Measurements from ENCODE around the gene GPR82.

GPR82 gene

DNA sequence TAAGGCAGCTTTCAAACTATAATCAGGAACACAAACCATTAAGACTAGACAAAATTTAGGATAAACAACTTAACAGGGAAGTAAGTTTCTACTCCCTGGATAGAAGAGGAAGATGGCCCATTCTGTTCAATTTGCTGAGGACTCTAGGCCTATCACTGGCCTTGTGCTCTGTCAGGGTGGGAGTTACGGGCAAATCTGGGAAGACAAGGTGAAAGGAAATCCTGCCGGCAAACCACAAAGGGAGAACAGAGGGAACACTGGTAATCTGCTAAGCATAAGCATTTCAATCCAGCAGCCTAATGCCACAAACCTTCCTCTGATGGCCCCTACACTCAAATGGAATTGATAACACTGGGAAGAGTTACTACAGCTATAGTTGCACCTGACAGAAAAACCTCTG is 8.3 kb downstream of the GPR82 start:
- Histone ChIP-seq H3K4me1 (ENCODE audit: low read length) (peaks cover 25% of the 10 kb centered on the region), H3K27ac (ENCODE audit: low read length) (no peak overlapping the region), H3K36me3 (replicated peaks; ENCODE audit: low read depth, low read length) (peaks cover 3% of the 10 kb centered on the region), H2AFZ (ENCODE audit: low read depth, low read length) (no peak overlapping the region), H3K9me3 (ENCODE audit: insufficient read depth, low read length) (no peaks in the 10 kb centered on the region), H3K4me3 (ENCODE audit: low read length) (no peak overlapping the region), H3K79me2 (ENCODE audit: low read length) (no peaks in the 10 kb centered on the region), H3K9ac (ENCODE audit: low read length) (no peak overlapping the region), H3K4me2 (ENCODE audit: low read length) (no peak overlapping the region), H3K27me3 (ENCODE audit: low read depth, low read length) (no peaks in the 10 kb centered on the region), H4K20me1 (ENCODE audit: insufficient read depth, low read length) (peaks cover 15% of the 10 kb centered on the region; the same call in 1 of the 2 replicates)
- TF ChIP-seq, protein P1, sequence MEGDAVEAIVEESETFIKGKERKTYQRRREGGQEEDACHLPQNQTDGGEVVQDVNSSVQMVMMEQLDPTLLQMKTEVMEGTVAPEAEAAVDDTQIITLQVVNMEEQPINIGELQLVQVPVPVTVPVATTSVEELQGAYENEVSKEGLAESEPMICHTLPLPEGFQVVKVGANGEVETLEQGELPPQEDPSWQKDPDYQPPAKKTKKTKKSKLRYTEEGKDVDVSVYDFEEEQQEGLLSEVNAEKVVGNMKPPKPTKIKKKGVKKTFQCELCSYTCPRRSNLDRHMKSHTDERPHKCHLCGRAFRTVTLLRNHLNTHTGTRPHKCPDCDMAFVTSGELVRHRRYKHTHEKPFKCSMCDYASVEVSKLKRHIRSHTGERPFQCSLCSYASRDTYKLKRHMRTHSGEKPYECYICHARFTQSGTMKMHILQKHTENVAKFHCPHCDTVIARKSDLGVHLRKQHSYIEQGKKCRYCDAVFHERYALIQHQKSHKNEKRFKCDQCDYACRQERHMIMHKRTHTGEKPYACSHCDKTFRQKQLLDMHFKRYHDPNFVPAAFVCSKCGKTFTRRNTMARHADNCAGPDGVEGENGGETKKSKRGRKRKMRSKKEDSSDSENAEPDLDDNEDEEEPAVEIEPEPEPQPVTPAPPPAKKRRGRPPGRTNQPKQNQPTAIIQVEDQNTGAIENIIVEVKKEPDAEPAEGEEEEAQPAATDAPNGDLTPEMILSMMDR (IDR thresholded peaks at IDR 0.05; ENCODE audit: low read depth, low read length), result no peak
- no peak for TF ChIP-seq EZH2phosphoT487 (IDR thresholded peaks at IDR 0.05; ENCODE audit: low read depth)

DNA sequence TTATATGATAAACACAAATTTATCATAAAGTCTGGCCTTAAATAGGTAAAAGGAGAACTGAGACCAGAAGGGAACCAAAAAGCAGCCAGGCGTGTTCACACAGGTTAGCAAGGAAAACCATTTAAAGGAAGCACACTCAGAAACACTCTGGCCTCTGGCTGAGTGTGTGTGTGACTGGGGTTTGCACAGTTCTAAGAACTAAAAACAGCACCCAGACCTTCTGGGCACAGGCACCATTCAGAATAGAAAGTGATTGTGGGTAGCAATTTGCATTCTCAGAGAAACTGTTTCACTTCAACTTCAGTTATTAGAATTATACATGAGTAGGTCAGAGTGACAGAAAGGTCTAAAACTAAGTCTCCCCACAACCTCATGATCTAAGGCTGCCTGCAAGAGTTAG is 10.0 kb downstream of the GPR82 start:
- no peaks in the 10 kb centered on the region for H3K9me3 ChIP-seq (ENCODE audit: insufficient read depth, low read length)
- peak overlapping the region; percentile 77 for H3K4me2 ChIP-seq (ENCODE audit: low read length)
- no peak overlapping the region for H2AFZ ChIP-seq (ENCODE audit: low read depth, low read length)
- H4K20me1 ChIP-seq (ENCODE audit: insufficient read depth, low read length), result peaks cover 15% of the 10 kb centered on the region; the same call in 1 of the 2 replicates
- H3K9ac ChIP-seq (ENCODE audit: low read length), result no peak overlapping the region
- peaks cover 29% of the 10 kb centered on the region for H3K4me1 ChIP-seq (ENCODE audit: low read length)
- peaks cover 3% of the 10 kb centered on the region for H3K36me3 ChIP-seq (replicated peaks; ENCODE audit: low read depth, low read length)
- no peaks in the 10 kb centered on the region for H3K27me3 ChIP-seq (ENCODE audit: low read depth, low read length)
- TF ChIP-seq EZH2phosphoT487 (IDR thresholded peaks at IDR 0.05; ENCODE audit: low read depth), result peak; percentile 84
- TF ChIP-seq, protein P1 (IDR thresholded peaks at IDR 0.05; ENCODE audit: low read depth, low read length), result no peak
- H3K79me2 ChIP-seq (ENCODE audit: low read length), result no peaks in the 10 kb centered on the region
- peak overlapping the region; percentile 82 for H3K27ac ChIP-seq (ENCODE audit: low read length)
- H3K4me3 ChIP-seq (ENCODE audit: low read length), result peak overlapping the region; percentile 55

DNA sequence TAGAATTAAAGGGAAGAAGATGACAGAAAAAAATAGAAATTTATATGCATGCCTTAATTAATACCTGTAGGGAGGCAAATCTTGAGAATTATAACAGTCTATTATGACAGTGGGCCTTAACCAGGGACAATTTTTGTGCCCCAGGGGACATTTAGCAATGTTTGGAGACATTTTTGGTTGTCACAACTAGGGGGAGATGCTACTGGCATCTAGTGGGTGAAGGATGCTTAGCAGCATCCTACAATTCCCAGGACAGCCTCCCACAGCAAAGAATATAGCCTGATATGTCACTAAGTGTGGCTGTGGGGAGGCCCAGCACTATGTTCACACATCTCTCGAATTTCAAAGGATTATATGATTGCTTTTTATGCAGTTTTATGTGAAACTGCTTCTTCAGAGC is 10.5 kb downstream of the GPR82 start:
- Histone ChIP-seq H3K27ac (ENCODE audit: low read length) (peak overlapping the region; percentile 82), H3K79me2 (ENCODE audit: low read length) (no peaks in the 10 kb centered on the region), H3K4me1 (ENCODE audit: low read length) (peaks cover 31% of the 10 kb centered on the region), H3K36me3 (replicated peaks; ENCODE audit: low read depth, low read length) (peaks cover 3% of the 10 kb centered on the region), H4K20me1 (ENCODE audit: insufficient read depth, low read length) (peaks cover 15% of the 10 kb centered on the region; the same call in 1 of the 2 replicates), H3K4me3 (ENCODE audit: low read length) (peak overlapping the region; percentile 55), H3K4me2 (ENCODE audit: low read length) (peak overlapping the region; percentile 77), H2AFZ (ENCODE audit: low read depth, low read length) (no peak overlapping the region), H3K9me3 (ENCODE audit: insufficient read depth, low read length) (no peaks in the 10 kb centered on the region), H3K27me3 (ENCODE audit: low read depth, low read length) (no peaks in the 10 kb centered on the region), H3K9ac (ENCODE audit: low read length) (peak overlapping the region; percentile 38; the same call in 1 of the 2 replicates)
- TF ChIP-seq, protein P1 (IDR thresholded peaks at IDR 0.05; ENCODE audit: low read depth, low read length), result peak; percentile 67
- no peak for TF ChIP-seq EZH2phosphoT487 (IDR thresholded peaks at IDR 0.05; ENCODE audit: low read depth)

DNA sequence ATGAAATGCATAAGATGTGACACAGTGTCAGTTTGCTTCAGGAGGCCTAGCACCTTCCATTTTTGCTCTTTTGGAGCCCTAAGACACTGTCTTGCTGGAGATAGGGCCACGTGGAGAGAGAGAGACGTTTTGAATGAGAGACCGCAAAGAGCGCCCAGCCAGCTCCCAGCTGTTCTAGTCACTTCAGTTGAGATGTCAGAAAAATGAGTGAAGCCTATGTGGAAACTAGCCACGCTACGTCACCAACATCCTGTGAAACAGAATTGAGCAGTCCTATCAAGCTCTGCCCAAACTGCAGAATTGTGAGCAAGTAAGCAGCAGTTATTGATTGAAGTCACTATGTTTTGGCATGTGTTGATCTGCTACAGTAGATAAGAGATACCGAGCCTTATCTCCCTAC is 13.1 kb downstream of the GPR82 start:
- no peaks in the 10 kb centered on the region for H3K9me3 ChIP-seq (ENCODE audit: insufficient read depth, low read length)
- no peak overlapping the region for H2AFZ ChIP-seq (ENCODE audit: low read depth, low read length)
- H3K4me2 ChIP-seq (ENCODE audit: low read length), result no peak overlapping the region
- no peak overlapping the region for H3K27ac ChIP-seq (ENCODE audit: low read length)
- no peak overlapping the region for H3K9ac ChIP-seq (ENCODE audit: low read length)
- peaks cover 25% of the 10 kb centered on the region for H3K4me1 ChIP-seq (ENCODE audit: low read length)
- no peaks in the 10 kb centered on the region for H3K36me3 ChIP-seq (replicated peaks; ENCODE audit: low read depth, low read length)
- no peaks in the 10 kb centered on the region for H3K79me2 ChIP-seq (ENCODE audit: low read length)
- H3K27me3 ChIP-seq (ENCODE audit: low read depth, low read length), result no peaks in the 10 kb centered on the region
- peaks cover 8% of the 10 kb centered on the region for H4K20me1 ChIP-seq (ENCODE audit: insufficient read depth, low read length)
- no peak overlapping the region for H3K4me3 ChIP-seq (ENCODE audit: low read length)
- TF ChIP-seq, protein P1 (IDR thresholded peaks at IDR 0.05; ENCODE audit: low read depth, low read length), result no peak
- no peak for TF ChIP-seq EZH2phosphoT487 (IDR thresholded peaks at IDR 0.05; ENCODE audit: low read depth)
